Activated CD4-positive, alpha-beta T cell treated with anti-CD3 and anti-CD28 coated beads, Interleukin-2, amount 50 U/mL, for 1 hour (primary cell): ENCODE results near the gene ALPK3.

ENCODE experiments used
- DNase-seq: peaks from one replicate; pipeline ENCODE4 v3.0.0-alpha.2; 2020

Gene ALPK3, protein sequence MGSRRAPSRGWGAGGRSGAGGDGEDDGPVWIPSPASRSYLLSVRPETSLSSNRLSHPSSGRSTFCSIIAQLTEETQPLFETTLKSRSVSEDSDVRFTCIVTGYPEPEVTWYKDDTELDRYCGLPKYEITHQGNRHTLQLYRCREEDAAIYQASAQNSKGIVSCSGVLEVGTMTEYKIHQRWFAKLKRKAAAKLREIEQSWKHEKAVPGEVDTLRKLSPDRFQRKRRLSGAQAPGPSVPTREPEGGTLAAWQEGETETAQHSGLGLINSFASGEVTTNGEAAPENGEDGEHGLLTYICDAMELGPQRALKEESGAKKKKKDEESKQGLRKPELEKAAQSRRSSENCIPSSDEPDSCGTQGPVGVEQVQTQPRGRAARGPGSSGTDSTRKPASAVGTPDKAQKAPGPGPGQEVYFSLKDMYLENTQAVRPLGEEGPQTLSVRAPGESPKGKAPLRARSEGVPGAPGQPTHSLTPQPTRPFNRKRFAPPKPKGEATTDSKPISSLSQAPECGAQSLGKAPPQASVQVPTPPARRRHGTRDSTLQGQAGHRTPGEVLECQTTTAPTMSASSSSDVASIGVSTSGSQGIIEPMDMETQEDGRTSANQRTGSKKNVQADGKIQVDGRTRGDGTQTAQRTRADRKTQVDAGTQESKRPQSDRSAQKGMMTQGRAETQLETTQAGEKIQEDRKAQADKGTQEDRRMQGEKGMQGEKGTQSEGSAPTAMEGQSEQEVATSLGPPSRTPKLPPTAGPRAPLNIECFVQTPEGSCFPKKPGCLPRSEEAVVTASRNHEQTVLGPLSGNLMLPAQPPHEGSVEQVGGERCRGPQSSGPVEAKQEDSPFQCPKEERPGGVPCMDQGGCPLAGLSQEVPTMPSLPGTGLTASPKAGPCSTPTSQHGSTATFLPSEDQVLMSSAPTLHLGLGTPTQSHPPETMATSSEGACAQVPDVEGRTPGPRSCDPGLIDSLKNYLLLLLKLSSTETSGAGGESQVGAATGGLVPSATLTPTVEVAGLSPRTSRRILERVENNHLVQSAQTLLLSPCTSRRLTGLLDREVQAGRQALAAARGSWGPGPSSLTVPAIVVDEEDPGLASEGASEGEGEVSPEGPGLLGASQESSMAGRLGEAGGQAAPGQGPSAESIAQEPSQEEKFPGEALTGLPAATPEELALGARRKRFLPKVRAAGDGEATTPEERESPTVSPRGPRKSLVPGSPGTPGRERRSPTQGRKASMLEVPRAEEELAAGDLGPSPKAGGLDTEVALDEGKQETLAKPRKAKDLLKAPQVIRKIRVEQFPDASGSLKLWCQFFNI (N-terminal part only)

DNA sequence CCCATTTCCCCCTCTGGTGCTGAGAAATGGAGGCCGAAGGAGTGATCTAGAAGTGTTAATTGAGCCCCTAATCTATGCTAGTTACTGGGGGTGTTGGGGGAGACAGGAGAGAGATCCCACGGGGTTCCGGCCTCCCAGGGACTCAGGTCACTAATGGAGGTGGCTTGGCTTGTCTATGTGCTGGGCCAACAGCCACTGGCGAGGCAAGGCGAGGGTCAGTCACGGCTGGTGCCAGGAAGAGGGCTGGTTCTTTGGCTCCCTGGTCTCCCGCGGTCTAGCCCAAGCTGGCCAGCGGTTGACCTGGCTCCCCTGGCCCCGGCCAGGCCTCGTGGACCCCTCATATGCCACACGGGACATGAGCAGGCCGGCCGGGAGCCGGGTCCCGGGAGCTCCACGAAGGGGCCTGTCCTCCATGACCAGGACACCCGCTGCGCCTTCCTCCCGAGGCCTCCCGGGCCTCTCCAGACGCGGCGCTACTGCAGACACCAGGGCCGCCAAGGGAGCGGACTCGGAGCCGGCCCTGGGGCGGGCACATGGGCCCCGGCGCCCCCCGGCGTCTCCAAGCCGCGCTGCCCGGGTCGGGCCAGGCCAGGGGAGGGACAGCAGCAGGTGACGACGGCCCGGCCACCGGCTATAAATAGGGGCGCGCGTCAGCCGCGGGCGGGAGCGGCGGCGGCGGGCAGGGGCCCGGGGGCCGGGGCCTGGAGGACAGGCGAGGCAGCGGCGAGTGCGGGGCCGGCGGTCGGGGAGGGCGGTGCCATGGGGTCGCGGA, at the start of gene ALPK3:
Gene ALPK3, plus strand, starts transcription at position 663 of the 772 bp plus-strand sequence. Its CDS starts 97 bp downstream, at position 760.
- no peak for DNase-seq

DNA sequence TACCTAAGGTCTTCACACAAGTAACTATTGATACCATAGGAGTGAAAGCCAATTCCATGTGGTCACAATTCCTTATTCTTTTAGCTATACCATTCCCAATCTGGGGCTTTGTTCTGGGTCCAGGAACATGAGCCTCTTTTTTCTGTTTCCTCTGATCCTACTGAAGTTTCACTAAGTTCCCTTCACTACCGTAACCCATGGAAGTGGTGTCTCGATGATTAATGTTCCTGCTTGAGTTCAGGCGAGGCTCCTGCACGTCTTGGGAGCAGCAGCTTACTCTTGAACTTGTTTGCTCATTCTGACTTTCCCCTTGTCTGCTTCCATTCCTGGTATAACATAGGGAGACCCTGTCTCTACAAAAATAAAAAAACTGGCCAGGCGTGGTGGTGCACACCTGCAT, 45.1 kb upstream of the ALPK3 start:
- no peak for DNase-seq

GRCh38 chr15:84772467-84772866, 44.7 kb upstream of the ALPK3 start:
- DNase-seq, result no peak

GRCh38 chr15:84773716-84774115, 43.4 kb upstream of the ALPK3 start:
- DNase-seq, result no peak

- DNase-seq, result no peak
These were observed 41.2 kb upstream of the ALPK3 start for GRCh38 chr15:84775867-84776449.

GRCh38 chr15:84778194-84778593, 39.0 kb upstream of the ALPK3 start:
- DNase-seq, result no peak

DNA sequence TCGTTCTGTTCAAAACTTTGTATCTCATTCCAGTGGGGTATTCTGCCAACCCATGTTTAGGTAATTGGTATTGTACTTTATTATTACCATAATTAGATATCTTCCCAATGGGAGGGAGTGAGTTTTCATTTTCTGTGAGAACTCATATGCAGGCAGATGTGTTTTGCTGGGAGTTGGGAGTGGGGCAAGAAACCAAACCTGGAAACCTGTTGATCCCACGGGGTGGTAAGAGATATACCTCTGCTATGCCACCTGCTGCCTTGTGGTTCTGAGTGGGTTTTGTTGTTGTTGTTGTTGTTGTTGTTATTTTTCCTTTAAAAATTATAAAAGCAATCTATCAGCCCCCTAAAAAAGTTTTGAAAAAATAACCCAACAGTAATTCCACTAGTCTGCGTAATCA, 36.7 kb upstream of the ALPK3 start:
- DNase-seq, result no peak

GRCh38 chr15:84781495-84781894, 35.7 kb upstream of the ALPK3 start:
- no peak for DNase-seq

DNA sequence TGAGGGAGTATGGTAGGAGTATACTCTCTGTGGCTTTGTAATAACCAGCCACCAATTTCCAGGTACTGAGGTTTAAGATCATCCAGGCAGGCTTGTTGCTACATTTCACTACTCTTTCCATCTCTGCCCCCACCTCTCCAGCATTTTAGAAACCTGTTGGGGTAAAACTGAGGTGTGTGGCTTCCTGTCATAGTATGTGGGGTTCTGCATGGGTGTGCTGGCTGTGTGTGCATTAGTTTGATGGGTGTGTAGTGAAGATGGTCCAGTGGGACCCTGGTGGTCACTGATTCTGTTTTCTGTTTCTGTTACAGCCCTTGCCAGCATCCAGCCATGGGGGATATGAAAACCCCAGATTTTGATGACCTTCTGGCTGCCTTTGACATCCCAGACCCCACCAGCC, 34.8 kb upstream of the ALPK3 start:
- no peak for DNase-seq

GRCh38 chr15:84783493-84784251, 33.5 kb upstream of the ALPK3 start:
- no peak for DNase-seq

DNA sequence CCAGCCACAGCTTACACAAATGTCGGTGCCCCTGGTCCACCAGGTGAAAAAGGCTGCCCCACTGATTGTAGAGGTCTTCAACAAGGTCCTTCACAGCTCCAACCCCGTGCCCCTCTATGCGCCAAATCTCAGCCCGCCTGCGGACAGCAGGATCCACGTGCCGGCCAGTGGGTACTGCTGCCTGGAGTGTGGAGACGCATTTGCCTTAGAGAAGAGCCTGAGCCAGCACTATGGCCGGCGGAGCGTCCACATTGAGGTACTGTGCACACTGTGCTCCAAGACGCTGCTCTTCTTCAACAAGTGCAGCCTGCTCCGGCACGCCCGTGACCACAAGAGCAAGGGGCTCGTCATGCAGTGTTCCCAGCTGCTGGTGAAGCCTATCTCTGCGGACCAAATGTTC, 32.9 kb upstream of the ALPK3 start:
- DNase-seq, result no peak

- DNase-seq, result no peak
These were observed 32.1 kb upstream of the ALPK3 start for GRCh38 chr15:84785053-84785452.

DNA sequence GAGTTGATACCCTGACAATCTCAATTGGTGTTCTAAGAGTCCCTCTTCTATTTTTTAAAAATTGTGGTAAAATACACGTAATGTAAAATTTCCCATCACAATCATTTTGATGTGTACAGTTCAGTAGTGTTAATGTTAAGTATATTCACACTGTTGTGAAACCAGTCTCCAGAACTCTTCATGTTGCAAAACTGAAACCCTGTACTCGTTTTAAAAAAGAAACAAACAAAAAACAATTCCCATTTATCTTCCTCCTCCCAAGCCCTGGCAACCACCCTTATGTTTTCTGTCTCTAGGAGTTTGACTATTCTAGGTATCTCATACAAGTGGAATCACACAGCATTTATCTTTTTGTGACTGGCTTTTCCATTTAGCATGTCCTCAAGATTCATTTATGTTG, 28.7 kb upstream of the ALPK3 start:
- DNase-seq, result no peak

DNA sequence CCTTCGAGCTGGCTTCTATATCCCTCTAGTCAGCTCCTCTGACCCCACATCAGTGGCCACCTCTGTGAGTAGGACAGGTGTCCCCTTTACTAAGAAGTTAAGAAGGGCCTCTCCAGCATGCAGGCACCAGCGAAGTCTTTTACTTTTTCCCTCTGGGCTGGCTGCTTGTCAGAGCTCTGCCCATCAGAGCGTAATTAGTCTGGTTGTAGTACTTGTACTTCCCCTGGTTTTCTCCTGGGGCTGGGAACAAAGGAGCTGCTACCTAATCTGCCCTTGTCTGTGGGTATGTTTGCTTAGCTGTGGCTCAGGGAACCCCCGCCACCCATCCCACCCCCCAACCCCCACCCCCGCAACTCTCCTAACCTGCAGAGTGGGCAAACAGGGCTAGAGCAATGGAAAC, 27.4 kb upstream of the ALPK3 start:
- no peak for DNase-seq

DNA sequence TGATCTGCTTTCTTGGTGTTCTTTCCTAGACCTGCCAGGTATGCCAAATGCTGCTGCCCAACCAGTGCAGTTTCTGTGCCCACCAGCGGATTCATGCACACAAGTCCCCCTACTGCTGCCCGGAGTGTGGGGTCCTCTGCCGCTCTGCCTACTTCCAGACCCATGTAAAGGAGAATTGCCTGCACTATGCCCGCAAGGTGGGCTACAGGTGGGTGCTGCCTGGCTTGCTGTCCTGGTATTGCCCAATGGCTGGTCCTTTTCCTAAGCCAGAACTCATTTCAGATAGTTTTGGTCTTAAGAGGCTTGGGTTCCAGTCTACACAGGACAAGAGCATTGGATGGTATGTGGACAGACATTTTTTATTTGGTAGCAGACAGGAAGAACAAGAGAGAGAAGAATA, 26.5 kb upstream of the ALPK3 start:
- DNase-seq, result no peak

DNA sequence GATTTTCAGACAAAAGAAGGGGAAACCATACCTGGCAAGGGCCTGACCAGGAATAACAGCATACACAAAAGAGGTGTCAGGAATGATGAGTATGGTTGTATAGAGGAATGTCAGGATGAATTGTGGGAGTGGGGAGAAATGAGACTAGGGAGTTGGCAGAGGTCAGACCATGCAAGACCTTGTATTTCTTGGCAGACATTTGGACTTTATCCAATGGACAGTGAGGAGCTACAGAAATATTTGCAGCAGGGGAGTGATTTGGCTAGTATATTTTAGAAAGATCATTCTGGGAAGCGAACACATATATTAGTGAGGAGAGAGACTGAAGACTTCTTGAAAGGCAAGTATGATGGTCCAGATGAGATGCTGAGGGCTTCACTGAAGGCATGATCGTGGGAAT, 25.4 kb upstream of the ALPK3 start:
- no peak for DNase-seq

GRCh38 chr15:84793431-84794161, 23.6 kb upstream of the ALPK3 start:
- DNase-seq, result no peak

- no peak for DNase-seq
These were observed 23.0 kb upstream of the ALPK3 start for GRCh38 chr15:84794162-84794547.

DNA sequence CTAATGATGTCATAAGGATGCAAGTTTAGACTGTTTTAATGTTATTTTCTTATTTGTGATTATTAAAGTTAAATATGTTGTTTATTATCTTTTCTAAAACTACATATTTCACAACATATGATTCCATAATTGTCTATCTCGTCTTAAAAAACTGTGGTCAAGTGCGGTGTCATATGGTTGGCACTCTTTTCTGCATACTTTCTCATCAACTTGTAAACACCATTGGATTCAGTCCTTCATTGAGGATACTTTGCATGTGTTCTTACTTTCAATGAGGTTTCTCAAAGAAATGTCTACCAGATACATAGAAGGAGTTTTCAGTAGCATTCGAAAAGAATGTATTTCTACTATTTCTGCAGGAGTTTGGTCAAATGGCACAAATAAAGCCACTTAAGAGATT, 22.0 kb upstream of the ALPK3 start:
- DNase-seq, result no peak

- no peak for DNase-seq
These were observed 19.9 kb upstream of the ALPK3 start for GRCh38 chr15:84797212-84797611.

- no peak for DNase-seq
These were observed 19.4 kb upstream of the ALPK3 start for GRCh38 chr15:84797801-84798200.
